Cardiac muscle cell (in vitro differentiated cells and primary cell): Measurements from ENCODE around the gene SCNN1A. TPM values are rescaled to one million over a fixed set of nuclear protein-coding genes. Genes with fewer than 3 reads are reported as not detected.

Experiments
- DNase-seq, 2 donors: peaks; one replicate each; pipeline versions ENCODE4 v3.0.0 to v3.0.0-alpha.2; 2010 to 2017; ENCODE audit warnings: low read depth in 1 of 2, low spot score in 1 of 2
- H3K27ac ChIP-seq: fragments of 200-600 bp; sonication (generic); 2 replicates; pipeline ENCODE4 v1.5.1; 2016
- H3K27me3 ChIP-seq: fragments of 200-600 bp; sonication (generic); 2 replicates; pipeline ENCODE4 v1.6.0; 2016; ENCODE audit warnings: control low read depth
- H3K36me3 ChIP-seq: fragments of 200-600 bp; sonication (generic); 2 replicates; pipeline ENCODE4 v1.5.1; 2016; ENCODE audit warnings: control low read depth
- H3K4me1 ChIP-seq: fragments of 200-600 bp; sonication (generic); 2 replicates; pipeline ENCODE4 v1.8.1; 2017; ENCODE audit warnings: low read depth, mild to moderate bottlenecking, mixed run types
- H3K4me3 ChIP-seq: fragments of 200-600 bp; sonication (generic); 2 replicates; pipeline ENCODE4 v1.5.1; 2016; ENCODE audit warnings: mild to moderate bottlenecking
- H3K9me3 ChIP-seq: fragments of 200-600 bp; sonication (generic); 2 replicates; pipeline ENCODE4 v1.5.1; 2017; ENCODE audit warnings: low read depth, mild to moderate bottlenecking, control low read depth
- polyA plus RNA-seq: library from polyadenylated mRNA; unstranded; fragments of >200 nt; fragmentation: Nextera tagmentation; extraction: Ambion mirVana; gene quantifications from 2 replicates; pipeline ENCODE4 v1.2.1, GENCODE V29; 2016
- total RNA-seq: library from RNA; depleted of rRNA; stranded (reverse); fragments of >200 nt; gene quantifications from 2 replicates; pipeline ENCODE4 v1.2.3, GENCODE V29; 2016
- TF ChIP-seq, protein P1 (sequence below): IDR thresholded peaks from 2 replicates; pipeline ENCODE4 v1.5.1; 2012; ENCODE audit warnings: low read depth, mild to moderate bottlenecking, low read length

SCNN1A gene
- total and polyA plus RNA-seq, 2 experiments from 2014 or later, result 0.66 TPM; not detected in 1

DNA sequence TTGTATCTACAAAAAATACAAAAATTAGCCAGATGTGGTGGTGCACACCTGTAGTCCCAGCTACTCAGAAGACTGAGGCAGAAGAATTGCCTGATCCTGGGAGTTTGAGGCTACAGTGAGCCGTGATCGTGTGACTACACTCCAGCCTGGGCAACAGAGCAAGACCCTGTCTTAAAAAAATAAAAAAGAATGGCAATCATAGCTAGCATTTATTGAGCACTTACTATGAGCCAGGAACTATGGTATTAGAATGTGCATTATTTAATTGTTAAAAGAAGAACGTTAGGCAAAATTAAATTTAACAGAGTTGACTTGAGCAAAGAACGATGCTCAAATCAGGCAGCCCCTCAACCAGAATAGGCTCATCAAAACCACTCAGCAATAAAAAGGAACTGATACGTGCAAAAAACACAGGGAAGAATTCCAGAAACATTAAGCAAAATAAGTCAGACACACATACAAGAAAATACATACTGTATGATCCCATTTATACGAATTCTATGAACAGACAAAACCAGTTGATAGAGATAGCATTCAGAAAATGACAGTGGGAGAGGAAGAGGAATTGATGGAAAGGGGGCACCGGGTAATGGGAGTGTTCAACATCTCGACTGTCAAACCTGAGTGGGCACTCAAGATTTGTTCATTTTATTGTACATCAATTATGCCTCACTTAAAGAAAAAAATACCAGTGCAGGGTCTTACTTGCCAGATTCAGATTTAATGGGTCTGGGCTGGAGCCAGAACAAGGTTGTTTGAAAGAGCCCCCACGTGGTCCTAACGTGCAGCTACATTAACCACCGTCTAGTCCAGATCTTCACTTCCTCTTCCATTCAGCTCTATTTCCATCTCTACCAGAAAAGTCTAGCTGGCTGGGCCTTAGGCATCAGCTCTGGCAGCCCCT is 8.0 kb downstream of the SCNN1A start:
- H3K4me1 ChIP-seq, result no peaks in the 10 kb centered on the region
- H3K27ac ChIP-seq, result no peak overlapping the region
- no peaks in the 10 kb centered on the region for H3K36me3 ChIP-seq
- H3K27me3 ChIP-seq, result no peaks in the 10 kb centered on the region
- TF ChIP-seq, protein P1, sequence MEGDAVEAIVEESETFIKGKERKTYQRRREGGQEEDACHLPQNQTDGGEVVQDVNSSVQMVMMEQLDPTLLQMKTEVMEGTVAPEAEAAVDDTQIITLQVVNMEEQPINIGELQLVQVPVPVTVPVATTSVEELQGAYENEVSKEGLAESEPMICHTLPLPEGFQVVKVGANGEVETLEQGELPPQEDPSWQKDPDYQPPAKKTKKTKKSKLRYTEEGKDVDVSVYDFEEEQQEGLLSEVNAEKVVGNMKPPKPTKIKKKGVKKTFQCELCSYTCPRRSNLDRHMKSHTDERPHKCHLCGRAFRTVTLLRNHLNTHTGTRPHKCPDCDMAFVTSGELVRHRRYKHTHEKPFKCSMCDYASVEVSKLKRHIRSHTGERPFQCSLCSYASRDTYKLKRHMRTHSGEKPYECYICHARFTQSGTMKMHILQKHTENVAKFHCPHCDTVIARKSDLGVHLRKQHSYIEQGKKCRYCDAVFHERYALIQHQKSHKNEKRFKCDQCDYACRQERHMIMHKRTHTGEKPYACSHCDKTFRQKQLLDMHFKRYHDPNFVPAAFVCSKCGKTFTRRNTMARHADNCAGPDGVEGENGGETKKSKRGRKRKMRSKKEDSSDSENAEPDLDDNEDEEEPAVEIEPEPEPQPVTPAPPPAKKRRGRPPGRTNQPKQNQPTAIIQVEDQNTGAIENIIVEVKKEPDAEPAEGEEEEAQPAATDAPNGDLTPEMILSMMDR, result peak; percentile 39
- no peaks in the 10 kb centered on the region for H3K9me3 ChIP-seq
- H3K4me3 ChIP-seq, result no peak overlapping the region
- peak in 1 of 2 donors; percentile 69 for DNase-seq

DNA sequence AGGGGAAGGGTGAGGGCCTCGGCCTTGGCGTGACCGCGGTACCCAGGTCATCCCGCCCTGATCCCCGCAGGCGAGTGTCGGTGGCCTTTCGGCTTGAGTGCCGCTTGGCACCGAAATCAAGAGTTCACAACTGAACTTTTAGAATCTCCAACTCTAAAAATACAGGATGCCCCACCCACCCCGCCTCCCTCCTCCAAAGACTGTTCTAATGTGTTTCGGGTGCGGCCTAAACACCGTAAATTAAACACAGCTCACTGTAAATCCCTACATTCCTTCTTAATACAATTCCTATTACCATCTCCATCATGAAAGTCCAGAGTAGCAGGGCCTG is 11.4 kb downstream of the SCNN1A start:
- no peaks in the 10 kb centered on the region for H3K9me3 ChIP-seq
- H3K27me3 ChIP-seq, result no peaks in the 10 kb centered on the region
- H3K4me3 ChIP-seq, result peak overlapping the region; percentile 29
- TF ChIP-seq, protein P1, result no peak
- DNase-seq, result no peak
- H3K27ac ChIP-seq, result no peak overlapping the region
- H3K4me1 ChIP-seq, result no peaks in the 10 kb centered on the region
- no peaks in the 10 kb centered on the region for H3K36me3 ChIP-seq

- no peaks in the 10 kb centered on the region for H3K27me3 ChIP-seq
- H3K27ac ChIP-seq, result no peak overlapping the region
- DNase-seq, result peak; percentile 73 to 75
- no peaks in the 10 kb centered on the region for H3K9me3 ChIP-seq
- H3K4me1 ChIP-seq, result no peaks in the 10 kb centered on the region
- H3K4me3 ChIP-seq, result peak overlapping the region; percentile 29
- TF ChIP-seq, protein P1, result no peak
- no peaks in the 10 kb centered on the region for H3K36me3 ChIP-seq
These were observed 11.9 kb downstream of the SCNN1A start for GRCh38 chr12:6363330-6364043.

GRCh38 chr12:6363010-6363329 is 12.4 kb downstream of the SCNN1A start:
- H3K4me1 ChIP-seq, result no peaks in the 10 kb centered on the region
- no peaks in the 10 kb centered on the region for H3K27me3 ChIP-seq
- H3K36me3 ChIP-seq, result no peaks in the 10 kb centered on the region
- TF ChIP-seq, protein P1, result no peak
- no peaks in the 10 kb centered on the region for H3K9me3 ChIP-seq
- no peak for DNase-seq
- no peak overlapping the region for H3K27ac ChIP-seq
- H3K4me3 ChIP-seq, result peak overlapping the region; percentile 29

DNA sequence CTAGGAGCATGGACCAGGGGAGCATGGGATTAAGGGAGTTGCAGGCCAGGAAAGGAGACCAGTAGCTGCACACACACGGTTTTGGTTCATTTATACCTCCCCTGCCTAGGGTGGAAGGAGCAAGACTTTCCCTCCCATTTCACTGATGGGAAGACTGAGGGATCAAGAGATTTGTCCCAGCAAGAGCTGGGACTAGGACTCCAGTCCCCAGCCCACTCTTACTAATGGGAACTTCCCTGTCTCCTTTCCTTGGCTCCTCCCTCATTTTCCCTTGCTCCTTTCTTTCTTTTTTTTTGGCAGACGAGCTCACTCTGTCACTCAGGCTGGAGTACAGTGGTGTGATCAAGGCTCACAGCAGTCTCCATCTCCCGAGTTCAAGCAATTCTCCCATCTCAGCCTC is 13.0 kb downstream of the SCNN1A start:
- Histone ChIP-seq H3K27me3 (no peaks in the 10 kb centered on the region), H3K27ac (no peak overlapping the region), H3K9me3 (no peaks in the 10 kb centered on the region), H3K4me1 (no peaks in the 10 kb centered on the region), H3K36me3 (no peaks in the 10 kb centered on the region), H3K4me3 (no peak overlapping the region)
- TF ChIP-seq, protein P1, result no peak
- no peak for DNase-seq
